Measurements from ENCODE around the gene HDAC4. TPM values are rescaled to one million over a fixed set of nuclear protein-coding genes. Genes with fewer than 3 reads are reported as not detected.

Gene HDAC4
- polyA plus RNA-seq, 10 donors: 10.2 to 15.4 (median 11.9) TPM

DNA sequence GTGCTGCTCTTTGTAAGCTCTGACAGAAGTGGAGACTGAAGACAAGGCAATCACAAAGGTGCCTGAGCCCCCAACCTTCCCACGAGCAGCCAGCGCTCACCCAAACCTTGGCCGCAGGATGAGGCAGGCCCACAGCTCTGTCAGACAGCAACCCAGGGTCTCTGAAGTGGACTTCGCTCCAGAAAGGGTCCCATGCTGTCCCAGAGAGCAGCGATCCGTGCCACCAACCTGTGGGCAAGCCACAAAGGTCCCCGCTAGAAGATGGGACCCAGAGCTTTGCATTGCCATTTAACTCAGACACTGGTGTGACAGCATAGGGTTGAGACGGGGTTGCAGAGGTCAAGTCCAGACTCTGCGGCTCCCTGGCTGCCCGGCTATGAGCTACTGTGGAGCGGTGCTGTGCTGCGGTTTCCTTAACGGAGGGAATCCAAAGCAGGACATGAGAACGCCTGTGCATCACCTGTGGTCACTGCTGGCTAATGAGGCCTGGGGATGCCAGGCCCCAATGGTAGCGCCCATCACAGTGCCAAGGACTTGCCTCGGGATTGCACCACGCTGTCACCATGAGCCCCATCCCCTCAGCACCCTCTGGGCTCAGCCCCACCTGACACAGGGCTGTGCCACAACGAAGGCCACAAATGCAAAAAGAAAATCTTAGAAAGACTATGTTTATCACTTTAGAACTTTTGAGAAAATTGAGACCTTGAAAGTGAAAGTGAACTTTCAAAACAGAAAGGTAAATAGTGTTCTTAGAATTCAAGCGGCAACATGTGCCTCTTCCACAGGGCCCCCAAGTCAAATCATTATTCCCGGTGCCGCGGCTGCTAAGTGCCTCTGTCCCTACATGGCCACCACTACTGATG, 103.4 kb downstream of the HDAC4 start:
- no peak for DNase-seq

DNA sequence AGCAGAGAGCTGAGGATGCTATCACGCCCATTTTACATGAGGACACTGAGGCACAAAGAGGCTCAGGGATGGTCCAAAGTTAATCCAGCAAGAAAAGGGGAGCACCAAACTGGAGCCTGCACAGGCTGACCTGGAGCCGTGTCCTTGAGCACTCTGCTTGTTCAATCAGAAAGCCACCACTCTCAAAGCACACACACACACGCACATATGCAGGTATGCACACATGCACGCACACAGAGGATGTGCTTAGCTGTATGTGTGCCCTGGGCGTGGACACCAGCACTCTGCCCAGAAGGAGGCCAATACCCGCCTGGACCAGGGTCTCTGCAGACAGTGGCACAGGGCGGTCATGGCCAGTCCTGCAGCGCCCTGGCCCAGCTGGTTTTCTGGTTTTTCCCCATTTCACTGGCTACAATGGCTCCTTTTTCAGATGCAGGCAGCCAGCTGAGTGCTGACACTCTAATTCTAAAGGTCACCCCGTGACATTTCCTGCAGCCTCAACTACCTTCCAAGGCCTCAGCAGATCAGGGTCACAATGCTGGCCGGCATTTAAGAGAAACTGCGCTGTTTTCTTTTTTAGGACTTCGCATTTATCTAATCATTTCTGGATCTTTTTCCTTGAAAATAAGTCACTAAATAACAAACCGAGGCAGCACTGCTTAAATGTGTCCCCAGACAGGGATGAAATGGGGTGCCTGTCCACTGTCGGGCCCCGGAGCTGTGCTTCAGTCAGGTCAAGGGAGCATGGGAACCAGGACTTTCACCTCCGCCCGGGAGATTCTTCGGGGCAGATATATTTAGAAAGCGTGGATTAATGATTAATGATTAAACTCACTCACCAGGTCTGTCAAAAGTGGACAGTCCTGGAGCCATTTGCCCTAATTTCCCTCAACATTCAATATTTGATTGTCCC, 104.5 kb downstream of the HDAC4 start:
- no peak for DNase-seq

DNA sequence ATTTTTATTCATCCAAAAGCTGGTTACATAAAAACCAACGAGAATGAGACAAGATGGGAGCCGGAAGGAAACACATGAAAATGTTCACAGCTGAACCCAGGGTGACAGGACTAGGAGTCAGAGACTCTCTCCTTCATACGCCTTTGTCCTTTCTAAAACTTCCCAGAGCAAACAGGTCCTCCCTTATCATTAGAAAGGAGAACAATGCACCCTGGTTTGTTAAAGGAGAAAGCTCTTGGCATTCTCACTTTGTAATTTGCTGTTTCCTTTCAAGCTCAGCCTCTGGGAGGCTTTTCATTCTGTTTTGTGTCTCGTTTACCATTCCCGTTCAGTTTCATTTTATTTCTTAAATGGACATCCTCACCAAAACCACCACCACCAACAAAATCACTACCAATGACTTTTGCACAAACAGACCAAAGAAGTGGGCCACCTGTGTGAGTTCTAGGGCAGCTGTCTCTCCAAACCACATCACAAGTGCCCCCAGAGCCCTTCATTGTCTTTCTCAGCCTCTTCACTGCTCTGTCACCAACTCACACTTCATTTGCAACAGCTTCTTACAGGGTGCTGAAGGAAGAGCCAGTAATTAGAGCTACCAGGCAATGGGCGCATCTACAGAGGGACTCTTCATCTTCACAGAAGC, 105.3 kb downstream of the HDAC4 start:
- no peak for DNase-seq

DNA sequence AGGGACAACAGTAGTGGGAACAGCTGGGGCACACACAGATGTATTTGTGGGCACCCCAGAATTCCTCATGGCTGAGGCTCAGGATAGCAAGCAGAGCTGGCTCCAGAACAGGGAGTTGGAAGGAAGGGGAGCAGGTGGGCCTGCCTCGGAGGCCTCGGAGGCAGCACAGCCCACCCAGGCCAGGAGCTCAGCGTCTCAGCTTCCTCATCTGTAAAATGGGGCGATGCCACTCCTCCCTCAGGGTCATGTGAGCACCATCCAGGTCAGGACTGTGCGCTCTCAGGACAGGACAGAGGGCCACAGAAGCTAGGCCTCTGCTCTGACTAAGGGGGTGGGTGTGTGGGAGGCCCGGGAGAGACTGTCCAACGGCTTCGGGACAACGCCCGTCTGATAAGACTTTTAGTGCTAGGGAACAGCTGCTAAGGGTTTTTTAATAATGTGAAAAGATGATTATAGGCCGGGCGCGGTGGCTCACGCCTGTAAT, 106.2 kb downstream of the HDAC4 start:
- no peak for DNase-seq

DNA sequence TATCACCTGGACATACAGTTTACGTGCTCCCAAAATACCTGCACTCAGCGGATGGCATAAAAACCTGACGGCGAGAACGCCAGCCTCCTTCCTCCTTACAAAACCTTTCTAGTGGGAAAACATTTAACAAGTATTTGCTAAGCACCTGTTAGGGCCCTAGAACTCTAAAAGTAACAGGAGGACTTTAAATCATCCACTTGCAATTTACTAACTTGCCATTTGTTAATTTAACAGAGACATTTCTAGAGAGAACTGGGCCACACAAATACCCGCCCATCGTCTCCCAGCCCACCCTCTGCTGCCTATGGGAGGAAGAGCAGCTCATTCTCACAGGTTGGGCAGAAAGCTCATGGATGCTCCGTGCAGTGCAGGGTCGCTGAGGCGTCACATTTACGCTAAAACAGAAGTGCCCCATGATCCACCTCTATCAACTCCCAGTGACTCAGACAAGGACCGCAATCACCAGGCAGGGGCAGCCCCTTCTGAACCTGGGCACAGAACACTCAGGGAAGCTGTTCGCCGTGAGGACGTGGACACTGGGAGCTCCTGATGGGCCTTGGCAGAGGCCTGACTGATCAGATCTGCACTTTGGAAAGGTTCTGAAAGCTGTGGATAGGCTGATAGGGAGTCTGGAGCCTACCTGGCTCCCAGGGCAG, 106.9 kb downstream of the HDAC4 start:
- DNase-seq: no peak

DNA sequence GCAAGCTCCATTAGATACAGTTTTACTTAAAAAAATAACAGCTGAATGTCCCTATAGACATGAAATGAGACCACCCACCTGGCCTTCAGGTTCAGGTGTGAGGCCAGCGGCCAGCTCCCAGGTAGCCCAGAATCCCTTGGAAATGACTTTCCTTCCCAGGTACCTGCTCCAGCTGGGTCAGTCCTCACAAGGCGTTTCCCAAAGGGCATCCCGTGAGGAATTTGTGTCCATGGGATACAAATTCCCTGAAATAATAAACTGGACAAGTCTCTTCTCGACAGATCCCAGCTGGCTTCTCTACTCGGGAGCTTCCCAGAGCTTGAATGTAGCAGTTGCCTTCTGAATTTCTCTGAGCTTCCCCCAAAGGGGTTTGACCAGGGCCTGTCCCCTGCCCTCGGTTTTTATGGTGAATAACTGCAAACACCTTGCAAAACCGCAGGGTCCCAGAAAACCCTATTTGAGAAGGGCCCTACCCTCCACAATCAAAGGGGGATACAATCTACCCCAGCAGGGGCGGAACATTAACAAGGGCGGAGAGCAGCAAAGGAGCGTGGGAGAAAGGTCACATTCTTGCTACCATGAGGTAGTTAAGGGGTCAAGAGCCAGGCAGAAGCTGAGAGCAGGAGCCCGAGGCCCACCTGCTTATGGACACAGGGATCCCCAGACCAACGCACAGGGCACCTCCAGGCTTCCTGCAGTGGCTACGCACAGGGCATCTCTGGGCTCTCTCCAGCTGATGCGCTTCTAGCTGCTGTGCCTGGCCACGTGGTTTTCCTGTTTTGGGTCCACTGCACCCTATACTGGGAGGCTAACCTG, 107.7 kb downstream of the HDAC4 start:
- no peak for DNase-seq

DNA sequence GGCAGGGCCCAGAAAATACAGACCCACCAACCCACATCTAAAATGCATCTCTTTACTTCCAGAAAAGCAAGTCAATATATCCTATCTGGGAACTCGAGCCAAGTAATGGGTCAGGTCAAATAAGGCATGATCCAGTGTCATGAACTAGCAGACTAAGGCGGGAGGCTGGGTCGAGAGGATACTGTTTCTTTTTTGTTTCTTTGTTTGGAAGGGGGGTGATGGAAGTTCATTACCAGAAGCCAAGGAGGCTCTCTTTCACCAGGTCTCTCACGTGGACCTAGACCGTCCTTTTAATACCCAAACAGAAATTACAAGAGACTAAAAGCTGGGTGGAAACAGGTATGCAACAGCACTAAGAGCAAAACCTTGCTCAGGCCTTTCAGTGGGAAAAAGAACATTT, 108.3 kb downstream of the HDAC4 start:
- no peak for DNase-seq

DNA sequence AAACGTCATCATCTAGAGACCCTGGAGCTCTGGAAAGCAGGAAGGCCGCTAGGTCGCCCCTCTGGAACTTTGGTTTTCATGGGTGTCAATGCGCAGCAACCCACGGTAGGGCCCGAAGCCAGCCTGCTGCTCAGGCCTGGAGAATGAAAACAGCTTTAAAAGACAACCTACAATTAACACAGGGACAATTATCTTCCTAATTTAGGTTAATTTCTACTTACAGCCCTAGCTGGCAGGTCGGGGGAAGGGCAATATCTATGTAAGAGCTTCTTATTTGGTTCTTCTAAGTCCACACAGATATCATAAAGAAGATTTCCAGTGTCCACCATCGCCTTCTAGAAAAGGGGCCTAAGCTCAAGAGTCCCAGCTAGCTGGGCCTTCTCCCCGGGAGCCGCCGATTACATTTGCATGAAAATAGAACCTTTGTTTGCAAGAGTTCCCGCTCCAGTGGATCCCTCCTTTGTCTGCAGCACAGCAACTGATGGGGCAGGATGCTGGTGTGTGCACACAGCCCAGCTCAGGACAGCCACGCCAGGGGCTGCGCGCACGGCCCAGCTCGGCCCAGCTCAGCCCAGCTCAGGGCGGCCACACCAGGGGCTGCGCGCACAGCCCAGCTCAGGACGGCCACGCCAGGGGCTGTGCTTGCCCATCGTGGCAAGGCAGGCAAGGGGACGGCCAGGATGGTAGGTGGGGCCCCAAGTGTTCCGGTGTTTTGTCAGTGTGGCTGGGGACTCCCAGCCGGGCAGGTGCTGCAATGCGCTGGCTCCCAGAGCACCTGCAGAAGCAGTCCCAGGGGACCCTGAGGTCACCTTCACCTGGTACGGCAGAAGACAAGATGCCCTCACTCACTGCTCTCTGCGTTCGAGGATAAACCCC, 109.1 kb downstream of the HDAC4 start:
- DNase-seq: no peak

DNA sequence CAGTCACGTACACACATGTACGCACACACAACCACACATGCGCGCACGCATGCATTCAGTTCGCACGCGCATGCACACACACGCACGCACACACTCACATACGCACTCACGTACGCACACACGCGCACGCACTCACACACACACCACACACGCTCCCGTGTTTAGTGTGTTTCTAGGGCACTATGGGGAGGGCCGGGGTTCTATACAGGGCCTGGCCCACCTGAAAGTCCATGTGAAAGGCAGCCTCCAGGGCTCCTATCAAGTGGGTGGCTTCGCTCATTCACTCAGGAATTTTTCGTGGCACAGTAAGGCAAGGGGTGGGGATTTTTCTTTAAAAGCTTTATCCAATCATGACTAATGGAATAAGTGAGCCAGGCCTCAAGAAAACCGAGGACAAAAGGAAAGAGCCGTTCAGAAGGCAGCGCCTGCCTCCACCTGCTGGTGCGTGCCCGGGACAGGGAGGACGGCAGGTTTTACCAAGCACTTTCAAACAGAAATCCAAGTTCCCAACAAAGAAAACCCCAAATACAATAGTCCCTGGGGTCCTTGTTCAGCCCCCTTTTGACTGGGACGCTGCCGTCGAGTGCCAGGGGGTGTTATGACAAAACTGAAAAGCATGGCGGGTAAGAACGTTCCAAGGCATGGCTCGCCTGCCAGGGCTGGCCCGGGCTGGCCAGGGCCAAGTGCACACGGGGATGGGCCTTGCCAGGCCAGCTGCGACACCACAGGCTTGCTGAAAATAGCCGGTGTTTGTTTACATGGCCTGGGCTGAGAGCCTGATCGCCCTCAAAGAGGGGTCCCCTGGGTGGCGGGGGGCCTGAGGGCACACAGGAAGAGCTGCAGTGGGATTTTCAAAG, 110.0 kb downstream of the HDAC4 start:
- DNase-seq: peak in 1 of 3 donors; percentile 56

DNA sequence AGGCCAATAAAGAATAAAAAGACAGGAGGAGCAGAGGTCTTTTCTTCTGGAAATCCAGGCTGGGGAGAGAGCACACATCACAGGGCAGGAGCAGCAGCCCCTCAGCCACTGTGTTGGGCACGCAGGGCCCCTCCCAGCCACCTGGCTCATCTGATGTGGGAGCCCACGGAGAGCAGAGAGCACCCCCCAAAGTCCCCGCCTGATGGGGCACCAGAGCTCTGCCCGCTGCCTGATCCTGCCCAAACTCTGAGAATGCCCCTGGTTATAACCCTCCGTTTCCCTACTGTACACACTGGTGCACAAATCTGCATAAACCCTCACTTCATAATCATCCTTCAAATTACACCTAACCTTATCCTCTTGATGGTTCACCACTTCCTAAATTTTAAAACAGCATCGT, 111.3 kb downstream of the HDAC4 start:
- DNase-seq: no peak

DNA sequence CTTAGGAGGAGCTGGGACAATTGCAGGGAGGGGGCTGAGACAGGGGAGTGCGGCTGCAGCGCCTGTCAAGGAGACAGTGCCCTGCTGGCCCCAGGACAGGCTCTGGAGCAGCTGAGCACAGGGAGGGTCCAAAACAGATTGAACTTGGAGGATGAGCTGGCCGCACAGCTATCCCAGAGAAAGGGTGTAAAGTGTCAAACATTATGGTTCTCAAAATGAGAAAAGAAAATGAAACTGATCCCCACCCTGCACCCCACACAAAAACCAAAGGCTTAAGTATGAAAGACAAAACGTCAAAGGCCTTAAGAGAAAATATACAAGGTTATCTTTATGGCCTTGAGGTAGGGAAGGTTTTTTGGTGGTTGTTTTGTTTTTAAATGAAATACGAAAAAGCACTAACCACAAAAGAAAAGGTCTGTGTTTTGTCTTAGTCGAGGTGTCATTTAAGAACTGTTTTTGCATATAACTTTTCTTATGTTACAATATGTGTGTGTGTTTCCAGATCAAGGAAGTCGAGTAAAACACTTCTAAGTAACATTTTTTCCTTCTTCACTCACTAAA, 111.8 kb downstream of the HDAC4 start:
- peak in 1 of 3 donors; percentile 55 for DNase-seq

DNA sequence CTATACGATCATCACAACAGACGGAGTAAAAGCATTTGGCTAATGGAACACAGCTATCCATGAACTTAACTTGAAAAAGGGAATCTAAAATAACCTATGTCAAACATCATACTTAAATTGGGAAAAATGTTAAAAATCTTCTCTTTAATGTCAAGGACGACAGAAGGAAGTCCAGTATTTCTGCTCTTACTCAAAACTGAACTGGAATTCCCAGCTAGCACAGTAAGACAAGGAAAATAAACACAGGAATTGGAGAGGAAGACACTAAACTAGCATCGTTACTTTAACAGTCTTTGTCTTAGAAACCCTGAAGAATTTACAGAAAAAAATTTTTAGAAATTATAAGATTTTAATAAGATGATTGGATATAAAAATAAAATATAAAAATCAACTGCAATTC, 112.6 kb downstream of the HDAC4 start:
- DNase-seq: no peak

DNA sequence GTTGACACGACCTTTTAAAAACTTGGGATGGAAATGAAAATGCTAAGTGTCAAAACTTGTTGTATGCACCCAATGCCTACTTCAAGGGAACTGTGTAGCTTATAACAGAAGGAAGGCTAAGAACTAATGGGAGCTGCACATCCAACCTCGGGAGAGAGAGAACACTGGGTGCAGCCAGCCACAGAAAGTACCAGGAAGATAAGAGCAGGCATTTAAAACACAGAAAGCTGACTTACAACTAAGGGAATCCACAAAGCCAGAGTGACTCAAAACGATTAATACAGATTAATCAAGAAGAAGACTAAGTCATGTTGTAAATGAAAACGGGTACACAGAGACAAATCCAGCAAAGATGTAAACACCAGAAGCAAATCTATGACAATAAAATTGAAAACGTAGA, 113.4 kb downstream of the HDAC4 start:
- DNase-seq: no peak

DNA sequence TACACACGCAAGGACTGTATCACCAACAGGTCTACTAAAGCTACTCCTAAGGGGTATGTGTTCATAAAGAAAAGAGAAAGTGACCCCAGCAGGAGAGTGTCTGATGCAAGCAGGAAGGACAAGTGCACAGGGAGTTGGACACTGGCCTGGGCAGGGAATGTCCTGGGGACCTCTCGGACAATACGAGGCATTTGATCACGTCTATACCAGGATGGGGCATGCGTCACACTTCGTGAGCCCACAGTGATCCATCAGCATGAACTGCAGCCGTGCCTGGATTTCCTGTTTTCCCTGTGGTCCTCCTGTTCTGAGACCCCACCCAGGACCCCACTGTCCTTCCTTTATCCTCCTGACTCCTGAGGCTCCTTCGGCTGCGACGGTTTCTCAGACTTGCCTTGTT, 113.9 kb downstream of the HDAC4 start:
- DNase-seq: no peak

DNA sequence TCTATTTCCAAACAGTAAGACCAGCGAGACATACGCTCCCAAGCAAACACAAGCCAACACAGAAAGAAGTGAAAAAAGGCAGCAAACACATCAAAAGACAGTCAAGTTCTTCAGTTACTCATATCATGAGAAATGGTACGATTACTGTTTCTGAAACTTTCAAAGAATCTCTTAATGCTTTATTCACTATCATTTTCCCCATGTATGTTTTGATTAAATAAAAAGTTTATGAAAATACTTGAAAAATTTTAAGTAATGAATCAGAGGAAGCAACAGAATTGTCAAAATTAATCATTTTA, 114.9 kb downstream of the HDAC4 start:
- DNase-seq: no peak

DNA sequence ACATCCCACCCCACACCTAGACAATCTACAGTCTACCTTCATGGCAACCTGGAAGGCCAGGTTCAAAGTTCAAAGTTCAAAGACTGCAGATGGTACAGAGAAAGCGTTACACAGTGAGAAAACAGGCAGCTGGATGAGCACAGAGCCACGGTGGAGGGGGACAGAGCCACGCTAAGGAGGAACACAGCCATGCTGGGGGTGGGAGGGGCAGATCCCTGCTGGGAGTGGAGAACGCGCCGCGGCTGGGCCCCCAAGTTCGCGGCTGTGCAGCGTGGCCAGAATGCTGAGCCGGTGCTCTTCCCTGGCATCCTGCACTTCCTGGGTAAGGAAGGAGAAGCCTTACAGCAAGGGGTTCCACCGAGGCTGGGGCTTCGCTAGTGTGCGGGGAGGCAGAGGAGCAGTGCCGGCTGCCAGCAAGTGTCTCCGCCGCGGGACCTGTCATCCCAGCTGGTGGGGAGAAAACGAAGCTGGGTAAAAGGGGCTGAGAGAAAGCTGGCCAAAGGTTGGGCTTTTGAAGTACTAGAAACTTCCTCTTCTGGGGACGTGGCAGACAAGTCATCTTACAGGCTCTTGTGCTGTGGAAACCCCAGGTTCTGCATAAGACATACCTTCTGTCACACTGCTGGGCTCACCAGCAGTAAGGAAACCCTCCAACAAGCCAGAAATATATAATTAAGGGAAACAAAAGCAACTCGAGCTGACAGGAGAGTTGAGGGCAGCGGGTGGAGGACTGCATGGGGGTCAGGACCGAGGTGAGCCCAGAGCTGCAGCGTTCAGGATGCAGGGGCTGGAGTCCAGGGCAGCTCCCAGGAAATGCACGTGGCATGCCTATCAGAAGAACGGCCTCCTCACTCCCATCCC, 115.5 kb downstream of the HDAC4 start:
- DNase-seq: peak in 1 of 3 donors; percentile 52

DNA sequence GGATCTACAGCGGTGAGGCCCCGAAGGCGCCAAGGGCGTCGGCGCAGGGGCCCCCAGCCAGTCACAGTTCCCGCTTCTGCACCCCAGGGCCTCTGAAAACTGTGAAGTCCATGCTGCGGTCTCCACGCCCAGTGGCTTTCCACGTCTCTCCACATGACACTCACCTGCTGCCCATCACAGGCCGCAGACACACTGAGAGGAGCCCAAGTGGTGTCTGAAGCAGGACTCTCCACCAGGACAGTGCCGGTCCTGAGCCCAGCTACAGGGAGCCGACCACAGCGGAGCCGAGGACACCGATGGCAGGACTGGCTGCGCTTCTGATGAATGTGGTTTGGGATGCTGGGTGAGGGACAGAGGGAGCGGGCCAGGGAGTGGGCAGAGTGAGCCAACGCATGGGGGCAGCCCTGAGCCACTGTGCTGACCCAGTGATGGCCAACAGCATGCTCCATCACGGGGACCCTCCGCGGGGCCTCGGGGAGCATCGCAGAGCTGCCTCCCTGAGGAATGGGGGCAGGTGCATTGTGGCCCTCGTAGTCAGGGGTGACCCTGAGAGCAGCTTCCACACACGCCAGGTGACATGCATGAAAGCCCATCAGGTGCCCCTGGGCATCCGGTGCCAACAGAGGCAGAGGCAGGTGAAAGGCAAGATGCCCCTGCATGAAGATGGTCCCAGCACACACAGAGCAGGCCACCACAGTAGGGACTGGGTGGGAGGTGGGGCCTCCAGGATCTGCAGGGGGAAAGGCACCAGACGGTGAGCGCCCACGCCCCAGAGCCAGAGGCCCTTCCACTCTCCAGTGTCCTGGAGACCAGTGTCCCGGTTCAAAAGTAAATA, 116.6 kb downstream of the HDAC4 start:
- DNase-seq: no peak
